OCI-LY7 (cell line): ENCODE measurements around the gene PLEKHM1.
"Not testable (repeated sequence)": the region's sequence is repeated elsewhere in the genome, so short reads cannot be mapped to it uniquely, and the experiment has no call there.

ENCODE experiments used
- EZH2phosphoT487 ChIP-seq: fragments of 200-600 bp; sonication (generic); IDR thresholded peaks from 2 replicates; pipeline ENCODE4 v1.6.1; 2018; ENCODE audit warnings: low read depth, borderline replicate concordance, mild to moderate bottlenecking, mixed run types, antibody characterized with exemption, low read length, moderate library complexity, mixed read lengths
- TF ChIP-seq, protein P1 (sequence below): fragments of 200-600 bp; sonication (generic); conservative IDR thresholded peaks from 2 replicates; pipeline ENCODE4 v1.5.1; 2014; ENCODE audit warnings: mild to moderate bottlenecking, antibody characterized with exemption, low read length, moderate library complexity, mixed read lengths

DNA sequence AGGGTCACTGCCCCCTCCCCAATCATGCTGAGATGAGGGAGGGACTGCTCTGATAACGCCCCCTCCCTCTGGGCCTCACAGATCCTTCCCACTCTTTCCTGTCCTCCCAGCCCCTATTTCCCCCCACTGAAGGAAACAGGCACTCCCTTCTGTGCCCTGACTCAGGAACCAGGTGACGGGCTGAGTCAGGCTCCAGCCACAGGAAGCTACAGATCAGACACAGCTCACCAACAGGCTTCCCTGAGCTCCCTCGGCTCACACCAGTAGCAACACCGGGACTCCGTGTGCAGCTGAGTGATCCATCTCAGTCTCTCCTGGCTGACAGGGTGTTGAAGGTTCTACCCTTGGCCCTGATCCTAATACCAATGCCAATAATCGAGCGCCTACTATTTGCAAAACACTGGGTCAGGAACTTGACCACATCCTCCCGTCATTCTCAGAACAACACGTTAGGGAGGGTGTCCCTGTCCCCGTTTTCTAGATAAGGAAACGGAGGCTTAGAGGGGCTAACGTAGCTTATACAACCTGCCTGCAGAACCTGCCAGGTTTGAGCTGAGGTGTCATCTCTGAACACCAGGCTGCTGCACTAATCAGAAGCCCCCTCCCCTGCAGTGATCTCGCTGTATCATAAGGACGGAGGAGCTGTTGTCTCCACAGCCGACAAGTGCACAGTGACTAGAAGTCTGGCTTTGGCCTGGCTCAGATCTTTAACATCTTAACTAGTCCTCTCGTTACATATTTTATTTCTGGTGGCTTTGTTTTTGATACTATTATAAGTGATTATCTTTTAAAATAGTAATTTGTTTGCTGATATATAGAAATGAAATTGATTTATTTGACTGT is 44.4 kb downstream of the PLEKHM1 start:
- TF ChIP-seq, protein P1, sequence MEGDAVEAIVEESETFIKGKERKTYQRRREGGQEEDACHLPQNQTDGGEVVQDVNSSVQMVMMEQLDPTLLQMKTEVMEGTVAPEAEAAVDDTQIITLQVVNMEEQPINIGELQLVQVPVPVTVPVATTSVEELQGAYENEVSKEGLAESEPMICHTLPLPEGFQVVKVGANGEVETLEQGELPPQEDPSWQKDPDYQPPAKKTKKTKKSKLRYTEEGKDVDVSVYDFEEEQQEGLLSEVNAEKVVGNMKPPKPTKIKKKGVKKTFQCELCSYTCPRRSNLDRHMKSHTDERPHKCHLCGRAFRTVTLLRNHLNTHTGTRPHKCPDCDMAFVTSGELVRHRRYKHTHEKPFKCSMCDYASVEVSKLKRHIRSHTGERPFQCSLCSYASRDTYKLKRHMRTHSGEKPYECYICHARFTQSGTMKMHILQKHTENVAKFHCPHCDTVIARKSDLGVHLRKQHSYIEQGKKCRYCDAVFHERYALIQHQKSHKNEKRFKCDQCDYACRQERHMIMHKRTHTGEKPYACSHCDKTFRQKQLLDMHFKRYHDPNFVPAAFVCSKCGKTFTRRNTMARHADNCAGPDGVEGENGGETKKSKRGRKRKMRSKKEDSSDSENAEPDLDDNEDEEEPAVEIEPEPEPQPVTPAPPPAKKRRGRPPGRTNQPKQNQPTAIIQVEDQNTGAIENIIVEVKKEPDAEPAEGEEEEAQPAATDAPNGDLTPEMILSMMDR: not testable (repeated sequence)
- not testable (repeated sequence) for TF ChIP-seq EZH2phosphoT487
